IPS-11a (cell line): ENCODE measurements around the gene CCDC88B.

Source experiments
- H3K4me3 ChIP-seq: one replicate; pipeline ENCODE4 v1.5.1; 2013; ENCODE audit warnings: low read depth, low read length, control low read depth

CCDC88B gene

GRCh38 chr11:64382047-64382446 is 42.0 kb downstream of the CCDC88B start:
- H3K4me3 ChIP-seq: no peak overlapping the region

DNA sequence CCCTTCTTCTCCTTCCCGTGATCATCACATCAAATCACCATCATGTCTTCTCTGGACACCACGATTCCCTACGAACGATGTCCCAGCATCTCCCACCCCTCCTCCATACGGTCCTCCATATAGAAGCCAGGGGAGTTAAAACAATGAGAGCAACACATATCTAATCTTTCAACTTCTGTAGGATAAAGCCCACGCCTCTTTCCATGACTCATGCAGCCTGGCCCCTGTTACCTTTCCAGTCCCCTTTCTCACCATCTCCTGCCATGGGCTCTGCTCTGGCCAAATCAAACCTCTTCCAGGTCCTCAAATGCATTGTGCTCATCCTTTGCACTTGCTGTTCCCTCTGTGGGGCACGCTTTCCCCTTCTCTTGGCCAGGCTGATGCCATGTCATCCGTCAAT is 42.6 kb downstream of the CCDC88B start:
- no peak overlapping the region for H3K4me3 ChIP-seq

DNA sequence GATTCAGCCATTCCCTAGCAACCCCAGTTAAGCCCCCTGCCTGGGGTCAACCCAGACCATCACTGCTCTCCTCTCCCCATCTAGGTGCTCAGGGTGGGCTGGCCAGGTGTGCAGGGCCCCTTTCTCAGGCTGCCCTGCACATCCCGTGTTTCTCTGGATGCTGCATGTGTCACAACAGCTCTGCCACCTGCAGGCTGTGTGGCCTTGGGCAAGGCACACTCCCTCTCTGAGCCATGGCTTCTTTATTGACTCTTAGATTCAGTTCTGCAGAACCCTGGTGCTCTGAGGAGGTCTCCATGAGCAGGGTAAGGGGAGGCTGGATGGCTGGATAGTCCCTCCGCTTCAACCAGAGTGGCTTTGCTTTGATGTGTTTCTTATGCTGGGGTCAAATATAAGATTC is 43.6 kb downstream of the CCDC88B start:
- H3K4me3 ChIP-seq: no peak overlapping the region

DNA sequence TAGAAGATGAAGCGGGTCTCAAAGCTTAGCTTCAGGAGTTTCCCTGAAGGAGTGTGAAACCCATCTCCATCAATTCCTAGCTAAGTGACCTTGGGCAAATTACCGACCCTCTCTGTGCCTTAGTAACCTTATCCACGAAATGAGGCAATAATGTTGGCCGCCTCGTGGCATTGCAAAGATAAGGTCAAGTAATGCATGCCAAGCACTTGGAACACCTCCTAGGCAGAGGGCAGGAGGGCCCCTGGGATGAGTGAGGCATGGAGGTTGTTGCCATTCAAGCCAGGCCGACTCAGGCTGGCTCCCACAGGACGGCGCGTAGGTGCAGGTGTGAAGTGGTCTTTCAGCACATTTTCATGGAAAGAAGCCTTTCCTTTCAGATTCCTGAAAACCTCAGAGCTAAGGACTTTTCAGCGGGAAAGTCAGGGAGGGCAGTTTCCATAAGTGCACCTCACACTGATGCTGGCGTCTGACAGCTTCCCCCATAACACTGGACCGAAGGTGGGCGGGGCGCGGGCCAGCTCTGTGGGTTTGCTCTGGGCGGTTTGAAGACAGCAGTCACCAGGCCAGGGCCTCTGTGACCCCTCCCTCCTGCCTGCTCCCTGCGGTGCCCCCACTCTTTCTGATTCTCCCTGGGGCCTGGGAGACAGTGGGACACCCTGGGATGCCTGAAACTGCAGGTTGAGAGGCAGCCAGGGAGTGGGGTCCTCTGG is 44.2 kb downstream of the CCDC88B start:
- H3K4me3 ChIP-seq: no peak overlapping the region

- no peak overlapping the region for H3K4me3 ChIP-seq
These were observed 45.3 kb downstream of the CCDC88B start for GRCh38 chr11:64384981-64385944.

- H3K4me3 ChIP-seq: no peak overlapping the region
These were observed 46.1 kb downstream of the CCDC88B start for GRCh38 chr11:64385945-64386704.

DNA sequence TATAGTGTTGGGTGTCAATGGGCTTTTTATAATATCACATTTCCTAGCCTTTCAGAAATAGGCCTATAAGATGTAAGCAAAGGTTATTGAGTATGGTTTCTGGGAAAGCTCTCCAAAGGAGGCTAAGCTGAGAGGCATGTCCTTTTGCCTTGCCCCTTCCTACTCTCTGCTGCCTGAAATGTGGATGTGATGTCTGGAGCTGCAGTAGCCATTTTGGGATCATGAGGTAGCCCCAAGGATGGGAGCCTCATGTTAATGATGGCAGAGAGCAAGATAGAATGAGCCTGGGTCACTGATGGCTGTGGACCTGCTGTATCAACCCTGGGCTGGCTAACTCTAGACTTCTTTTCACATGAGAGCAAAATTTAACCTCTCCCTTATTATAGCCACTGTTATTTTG is 47.9 kb downstream of the CCDC88B start:
- H3K4me3 ChIP-seq: no peak overlapping the region

DNA sequence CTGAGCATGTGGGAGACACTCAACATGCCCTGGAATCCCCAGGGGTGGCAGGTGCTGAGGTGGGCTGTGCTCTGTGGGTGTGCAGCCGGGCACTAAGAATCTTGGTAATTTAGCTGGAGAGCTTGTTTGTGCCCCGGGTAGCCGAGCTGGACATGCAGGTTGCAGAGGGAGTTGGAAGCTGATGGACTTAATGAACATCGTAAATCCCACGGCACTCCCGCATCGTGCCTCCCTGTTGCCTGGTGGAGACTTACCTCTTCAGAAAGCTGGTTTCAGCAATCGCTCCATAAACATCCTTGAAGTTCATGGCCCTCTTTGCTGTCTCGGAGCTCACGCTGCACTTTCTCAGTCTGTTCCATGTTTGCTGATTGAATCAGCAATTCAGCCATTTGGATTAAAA is 48.9 kb downstream of the CCDC88B start:
- H3K4me3 ChIP-seq: no peak overlapping the region

DNA sequence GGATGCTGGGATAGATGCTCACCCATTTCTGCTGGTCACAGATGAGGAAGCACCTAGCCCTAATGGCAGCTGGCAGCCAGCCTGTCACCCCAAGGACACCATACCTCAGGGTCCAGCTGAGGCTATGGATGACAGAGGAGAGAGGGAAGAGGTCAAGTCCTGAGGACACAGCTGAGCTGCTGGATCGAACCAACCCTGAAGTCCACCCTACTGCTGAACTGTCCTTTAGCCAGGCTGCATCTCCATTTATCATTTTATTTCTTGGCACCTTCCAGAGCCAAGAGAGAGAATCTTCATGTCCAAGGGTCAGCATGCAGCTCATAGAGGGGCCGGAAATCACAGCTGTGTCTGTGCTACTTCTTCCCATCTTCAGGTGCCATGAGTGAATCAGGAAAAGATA is 49.8 kb downstream of the CCDC88B start:
- no peak overlapping the region for H3K4me3 ChIP-seq

DNA sequence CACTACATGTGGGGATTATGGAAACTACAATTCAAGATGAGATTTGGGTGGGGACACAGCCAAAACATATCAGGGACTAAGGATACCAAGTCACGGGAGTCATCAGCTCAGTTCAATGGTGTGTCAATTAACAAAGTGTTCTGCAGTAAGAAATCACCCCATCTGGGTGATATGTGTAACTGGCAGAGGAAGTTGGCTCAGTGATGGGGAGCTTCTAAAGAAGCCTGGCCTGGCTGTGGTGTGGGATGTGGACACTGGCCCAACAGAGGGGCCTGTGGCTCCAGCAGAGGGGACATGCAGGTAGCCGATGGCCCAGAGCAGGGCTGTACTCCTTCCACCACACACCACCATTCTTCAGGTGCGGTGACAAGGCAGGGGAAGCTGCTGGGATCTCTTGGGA is 50.6 kb downstream of the CCDC88B start:
- H3K4me3 ChIP-seq: no peak overlapping the region

- H3K4me3 ChIP-seq: no peak overlapping the region
These were observed 51.8 kb downstream of the CCDC88B start for GRCh38 chr11:64391839-64392238.

DNA sequence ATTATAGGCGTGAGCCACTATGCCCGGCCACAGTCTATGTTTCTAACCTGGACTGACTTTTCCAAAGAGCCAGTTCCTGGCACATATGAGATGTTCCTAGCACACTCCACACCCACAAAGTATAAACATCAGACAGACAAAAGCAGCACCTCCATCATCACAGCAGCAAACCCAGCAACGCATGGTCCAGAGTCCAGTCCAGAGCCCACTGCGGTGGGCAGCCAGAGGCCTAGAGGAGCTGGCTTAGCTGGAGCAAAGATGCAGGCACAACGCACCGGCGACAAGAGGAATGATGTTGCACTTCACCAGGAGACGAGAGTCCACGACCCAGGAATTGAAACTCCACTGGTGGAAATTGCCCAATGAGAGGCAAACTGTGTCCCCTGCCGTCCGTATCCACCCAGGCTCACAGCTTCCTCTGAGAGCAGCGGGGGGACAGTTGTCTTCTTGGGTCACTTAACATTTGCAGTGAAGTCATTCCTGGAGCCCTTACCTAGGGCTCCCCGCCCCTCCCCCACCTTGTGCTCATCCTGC is 55.6 kb downstream of the CCDC88B start:
- no peak overlapping the region for H3K4me3 ChIP-seq

GRCh38 chr11:64396079-64396591 is 56.1 kb downstream of the CCDC88B start:
- H3K4me3 ChIP-seq: no peak overlapping the region

GRCh38 chr11:64400102-64400501 is 60.1 kb downstream of the CCDC88B start:
- H3K4me3 ChIP-seq: no peak overlapping the region

GRCh38 chr11:64400667-64401066 is 60.7 kb downstream of the CCDC88B start:
- no peak overlapping the region for H3K4me3 ChIP-seq

DNA sequence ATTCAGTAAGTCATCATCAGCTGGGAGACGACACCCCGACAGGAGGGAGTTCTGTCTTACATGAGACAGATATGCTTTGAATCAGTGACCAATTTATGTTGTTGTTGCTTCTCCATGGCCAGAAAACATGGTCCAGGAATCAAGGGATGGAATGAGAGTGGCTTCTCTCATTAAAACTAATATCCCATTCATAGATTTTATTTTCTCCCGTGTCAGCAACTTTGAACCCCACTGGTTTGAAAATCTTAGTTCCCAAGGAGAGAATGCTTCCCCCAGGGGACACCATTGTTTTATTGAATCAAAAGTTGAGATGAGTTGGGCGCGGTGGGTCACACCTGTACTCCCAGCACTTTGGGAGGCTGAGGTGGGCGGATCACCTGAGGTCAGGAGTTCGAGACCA is 61.8 kb downstream of the CCDC88B start:
- H3K4me3 ChIP-seq: no peak overlapping the region

- no peak overlapping the region for H3K4me3 ChIP-seq
These were observed 63.1 kb downstream of the CCDC88B start for GRCh38 chr11:64403106-64403505.

DNA sequence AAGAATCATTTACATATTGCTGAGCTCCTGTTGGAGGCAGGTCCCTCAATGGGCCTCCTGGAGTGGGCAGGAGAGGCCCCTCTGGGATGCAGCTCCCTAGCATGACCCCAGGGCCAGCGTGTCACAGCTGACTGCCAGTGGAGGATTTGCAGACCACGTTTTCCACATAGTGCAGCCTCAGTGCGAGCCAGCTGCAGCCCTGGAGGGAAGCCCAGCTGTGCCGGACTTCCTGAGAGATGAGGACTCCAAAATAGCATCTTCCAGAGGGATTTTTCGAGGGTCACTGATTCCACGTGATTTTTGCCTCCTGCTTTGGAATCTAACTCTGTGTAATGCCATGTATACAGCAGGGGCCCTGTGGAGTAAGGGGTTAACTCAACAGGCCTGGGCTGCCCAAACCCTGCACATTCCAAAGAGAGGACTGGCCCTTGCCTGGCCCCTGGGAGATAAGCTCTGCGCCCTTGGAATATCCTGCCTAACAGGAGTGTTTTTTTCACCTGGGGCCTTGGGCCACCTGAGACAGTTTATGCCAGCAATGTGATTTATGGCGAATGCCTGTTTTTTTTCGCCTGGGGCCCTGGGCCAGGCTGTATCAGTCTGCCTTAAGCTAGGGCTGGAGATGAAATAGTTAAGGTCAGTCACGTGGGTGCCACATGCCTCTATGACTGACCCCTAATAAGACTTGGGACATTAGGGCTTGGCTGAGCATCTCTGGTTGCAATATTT is 66.4 kb downstream of the CCDC88B start:
- H3K4me3 ChIP-seq: no peak overlapping the region
